GM19324 (cell line): Measurements from ENCODE around the gene MYO18A.

Experiments
- ATAC-seq: cut with Tn5 transposase; IDR thresholded peaks from one replicate; pipeline ENCODE4 v1.9.1; 2021; ENCODE audit warnings: mild to moderate bottlenecking, moderate library complexity; ENCODE audit not compliant: unreplicated experiment, low FRiP score

The MYO18A gene

DNA sequence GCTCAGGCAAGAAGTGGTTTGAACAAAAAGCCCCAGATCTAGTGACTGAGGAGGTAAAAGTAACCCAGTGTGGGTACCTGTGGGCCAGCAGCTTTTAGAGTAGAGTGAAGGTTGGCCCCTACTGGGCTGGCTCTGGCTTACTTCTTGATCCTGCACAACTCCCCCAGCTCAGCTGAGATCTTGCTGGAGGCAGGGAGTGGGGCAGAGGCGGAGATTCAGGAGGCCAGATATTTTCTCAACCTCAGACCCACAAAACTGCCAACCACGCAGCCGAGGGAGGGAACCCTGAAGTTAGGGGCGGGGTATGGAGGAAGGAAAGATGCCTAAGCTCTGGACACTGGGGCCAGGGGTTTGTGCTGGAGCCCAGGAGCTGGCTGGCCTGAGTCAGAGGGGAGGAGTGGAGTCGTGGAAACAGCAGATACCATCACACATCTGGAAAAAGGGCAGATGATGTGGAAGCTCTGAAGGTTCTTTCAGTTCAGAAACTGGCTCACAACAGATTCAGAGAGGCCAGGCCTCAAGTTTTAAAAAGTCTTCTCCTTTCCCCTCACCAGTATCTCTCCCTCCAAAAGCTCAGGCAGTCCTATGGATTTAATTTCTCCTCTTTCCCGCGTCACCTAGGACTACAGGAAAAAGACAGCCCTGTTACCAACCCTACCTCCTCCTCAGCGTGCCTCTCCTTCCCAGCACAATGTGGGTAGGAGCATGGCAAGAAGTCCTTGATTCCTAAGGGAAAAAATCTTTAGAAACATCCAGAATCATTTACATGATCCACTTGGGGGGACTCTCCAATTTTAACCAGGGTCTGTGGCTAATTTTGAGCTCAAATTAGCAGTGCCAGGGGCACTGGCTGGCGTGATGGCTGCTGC is 48.1 kb downstream of the MYO18A start:
- ATAC-seq: no peak

DNA sequence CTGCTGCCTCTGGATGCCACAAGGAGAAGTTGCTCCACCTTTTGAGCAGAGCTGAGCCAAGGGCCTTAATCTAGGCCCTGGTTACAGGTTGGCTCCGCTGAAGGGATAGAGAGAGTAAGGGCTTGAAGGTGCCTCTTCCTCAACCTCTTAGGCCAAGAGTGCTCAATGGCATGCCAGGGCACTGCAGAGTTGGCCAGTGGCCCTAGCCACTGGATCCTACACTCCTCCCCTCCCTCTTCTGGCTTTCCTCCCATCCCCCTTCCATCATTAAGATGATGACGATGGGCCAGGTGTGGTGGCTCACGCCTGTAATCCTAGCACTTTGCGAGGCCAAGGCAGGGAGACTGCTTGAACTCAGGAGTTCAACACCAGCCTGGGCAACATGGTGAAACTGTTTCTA is 50.5 kb downstream of the MYO18A start:
- no peak for ATAC-seq

DNA sequence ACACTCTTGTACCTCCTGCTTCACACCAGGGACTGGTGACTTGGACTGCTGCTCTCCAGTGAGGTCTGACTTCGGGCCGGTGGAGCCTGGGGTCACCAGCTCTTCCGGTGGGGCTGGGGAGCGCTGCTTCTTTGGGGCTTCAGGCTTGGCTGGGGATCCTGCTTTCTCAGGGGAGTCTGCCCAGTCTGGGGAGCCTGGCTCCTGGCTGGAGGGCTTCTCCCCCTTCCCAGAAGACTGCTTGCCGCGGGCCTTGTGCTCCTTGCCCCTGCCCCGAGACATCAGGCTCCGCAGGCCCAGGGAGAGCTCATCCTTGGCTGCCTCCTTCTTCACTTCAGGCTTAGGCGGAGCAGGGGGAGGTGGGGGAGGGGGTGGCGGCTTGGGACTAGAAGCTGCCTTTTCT is 52.4 kb downstream of the MYO18A start:
- no peak for ATAC-seq

DNA sequence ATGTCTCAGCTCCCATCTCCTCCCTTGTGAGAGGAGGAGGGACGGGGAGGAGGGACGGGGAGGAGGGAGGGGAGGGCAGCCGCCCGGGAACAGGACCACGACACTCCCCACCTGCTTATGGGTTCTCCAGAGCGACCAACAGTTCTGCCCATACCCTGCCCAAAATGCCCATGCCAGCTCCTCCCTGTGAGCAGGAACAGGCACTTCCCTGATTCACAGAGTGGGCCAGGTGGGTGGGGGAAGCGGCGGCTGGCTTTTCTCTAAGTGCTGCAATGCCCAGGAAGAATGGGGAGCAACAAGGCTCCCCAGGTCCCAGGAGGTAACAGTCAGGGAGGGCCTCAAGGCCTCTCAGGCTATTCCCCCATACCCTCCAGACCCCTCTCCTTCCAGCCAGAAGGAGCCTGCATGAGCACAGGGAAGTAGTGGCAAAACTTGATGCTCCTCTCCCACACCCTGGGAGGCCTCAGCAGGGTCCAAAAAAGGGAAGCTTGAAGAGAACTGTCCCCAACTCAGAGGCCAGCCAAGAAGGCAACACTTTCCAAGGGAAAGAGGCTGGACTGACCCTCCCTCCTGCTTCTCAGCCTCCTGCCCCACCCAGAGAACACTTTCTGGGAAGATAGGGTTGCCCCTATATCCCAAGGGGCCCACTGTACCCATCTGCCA is 53.8 kb downstream of the MYO18A start:
- no peak for ATAC-seq

DNA sequence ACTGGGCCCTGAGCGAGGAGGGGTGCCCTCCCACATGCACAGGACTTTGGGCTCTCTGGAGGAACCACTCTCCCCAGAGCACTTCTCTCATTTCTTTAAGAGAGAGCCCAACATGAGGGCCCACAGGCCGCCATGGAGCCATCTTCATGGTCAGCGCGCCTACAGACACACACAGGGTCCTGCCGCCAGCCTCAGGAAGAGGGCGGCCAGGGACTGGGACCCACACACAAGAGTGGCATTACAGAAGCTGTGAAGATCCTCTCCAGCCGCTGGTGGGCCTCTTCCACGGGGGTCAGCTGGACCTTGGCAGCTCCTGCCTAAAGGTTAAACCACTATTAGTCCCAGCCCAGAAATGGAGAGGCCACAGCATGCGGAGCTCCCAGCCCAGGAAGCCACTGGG is 54.5 kb downstream of the MYO18A start:
- no peak for ATAC-seq

DNA sequence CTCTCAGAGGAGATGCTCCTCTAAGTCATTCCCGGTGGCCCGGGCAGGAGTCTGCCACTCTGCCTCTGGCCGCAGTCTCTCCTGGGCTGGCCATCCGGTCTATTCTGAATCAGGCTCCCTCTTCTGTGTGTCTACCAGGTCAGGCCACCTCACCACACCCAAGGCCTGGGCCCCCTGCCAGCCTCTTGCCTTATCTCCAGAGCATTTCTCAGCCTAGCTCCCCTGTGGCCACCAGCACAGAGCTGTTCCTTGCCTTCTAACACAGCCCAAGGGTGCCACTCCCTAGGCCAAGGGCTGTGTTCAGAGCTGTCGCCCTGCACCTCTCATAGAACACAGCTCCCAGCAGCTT is 55.3 kb downstream of the MYO18A start:
- no peak for ATAC-seq

DNA sequence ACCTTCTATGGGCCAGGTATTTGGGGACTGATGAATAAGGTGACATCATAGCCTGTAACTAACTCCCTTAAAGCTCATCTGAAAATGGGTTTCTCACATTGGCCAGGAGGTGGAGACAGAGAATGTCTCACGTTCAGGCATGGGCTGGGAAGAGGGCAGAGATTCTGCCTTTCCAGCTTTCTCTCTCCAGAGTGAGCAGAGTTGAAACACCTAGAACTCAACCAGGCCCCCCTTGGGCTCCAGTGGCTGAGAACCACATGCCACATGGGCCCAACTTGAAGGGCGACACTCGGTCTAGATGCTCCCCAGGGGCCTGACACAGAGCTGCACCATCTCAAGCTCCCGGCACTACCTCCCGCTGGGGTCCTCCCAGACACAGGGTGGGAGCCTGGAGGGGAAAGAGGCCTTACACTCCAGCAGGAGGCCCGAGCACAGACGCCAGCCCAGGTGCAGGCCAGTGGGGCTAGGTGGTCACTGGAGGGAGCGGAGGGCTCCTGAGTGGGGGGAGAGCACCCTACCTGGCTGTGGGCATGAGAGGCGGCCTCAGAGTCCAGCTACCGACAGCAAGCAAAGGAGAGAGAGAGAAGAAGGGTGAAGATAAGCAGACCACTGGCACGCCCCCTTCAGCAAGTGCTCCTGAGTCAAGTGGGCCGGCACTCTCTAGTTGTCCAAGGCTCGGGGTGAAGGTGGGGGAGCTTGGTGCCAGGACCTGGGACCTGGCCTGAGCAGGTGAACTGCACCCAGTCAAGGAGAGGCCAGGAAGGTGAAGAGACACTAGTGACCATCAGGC is 55.9 kb downstream of the MYO18A start:
- ATAC-seq: no peak

DNA sequence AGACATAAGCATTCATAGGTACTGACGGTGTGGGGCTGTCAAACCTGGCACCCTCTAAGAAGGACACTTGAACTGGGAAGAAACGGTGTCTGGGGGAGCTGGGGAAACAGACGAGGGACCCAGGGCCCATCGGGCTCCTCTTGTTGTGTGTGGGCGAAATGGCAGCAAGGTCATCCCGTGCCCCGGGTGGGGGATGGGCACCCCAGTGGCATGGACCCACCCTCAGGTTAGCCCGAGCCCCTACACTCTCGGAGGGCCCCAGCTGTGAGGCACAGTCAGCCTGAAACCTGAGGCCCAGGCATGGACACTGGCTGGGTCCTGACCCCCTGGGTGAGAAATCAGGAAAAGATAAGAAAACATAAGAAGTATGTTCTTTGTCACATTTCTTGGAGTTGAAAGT is 57.1 kb downstream of the MYO18A start:
- ATAC-seq: no peak

DNA sequence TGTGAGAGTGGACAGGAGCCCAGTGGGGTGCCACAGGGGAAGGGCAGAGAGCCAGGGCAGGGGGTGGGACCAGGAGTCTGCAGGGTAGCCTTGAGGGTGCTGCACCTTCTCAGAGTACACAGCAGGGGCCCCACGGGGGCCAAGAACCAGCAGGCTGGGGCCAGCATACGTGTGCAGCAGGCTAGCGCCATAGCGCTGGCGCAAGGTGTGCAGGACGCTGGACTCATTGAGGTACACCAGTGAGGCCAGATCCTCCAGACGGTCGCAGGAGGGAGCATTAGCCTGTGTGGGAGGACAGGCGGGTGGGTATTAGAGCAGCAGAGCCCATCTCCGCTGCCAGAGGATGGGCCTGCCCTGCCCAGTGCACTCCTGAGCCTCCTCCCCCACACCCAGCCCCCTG is 58.8 kb downstream of the MYO18A start:
- ATAC-seq: no peak

DNA sequence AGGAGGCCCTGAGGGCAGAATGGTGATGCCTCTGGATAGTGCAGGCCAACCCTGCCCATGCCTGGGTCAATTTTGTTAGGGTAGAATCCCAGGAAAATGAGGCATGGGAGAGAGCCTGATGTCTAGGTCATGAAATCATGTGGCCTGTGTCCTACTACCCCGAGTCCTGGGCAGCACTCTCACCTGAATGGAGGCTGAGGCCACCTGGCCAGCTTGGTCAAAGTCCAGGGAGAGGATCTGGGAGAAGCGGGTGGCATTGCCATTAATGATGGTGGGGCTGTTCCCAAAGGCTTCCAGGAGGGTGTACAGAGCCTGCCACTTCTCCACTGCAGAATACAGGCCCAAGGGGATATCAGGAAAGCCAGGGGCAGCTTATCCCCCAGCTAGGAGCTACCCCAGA is 59.8 kb downstream of the MYO18A start:
- ATAC-seq: no peak

DNA sequence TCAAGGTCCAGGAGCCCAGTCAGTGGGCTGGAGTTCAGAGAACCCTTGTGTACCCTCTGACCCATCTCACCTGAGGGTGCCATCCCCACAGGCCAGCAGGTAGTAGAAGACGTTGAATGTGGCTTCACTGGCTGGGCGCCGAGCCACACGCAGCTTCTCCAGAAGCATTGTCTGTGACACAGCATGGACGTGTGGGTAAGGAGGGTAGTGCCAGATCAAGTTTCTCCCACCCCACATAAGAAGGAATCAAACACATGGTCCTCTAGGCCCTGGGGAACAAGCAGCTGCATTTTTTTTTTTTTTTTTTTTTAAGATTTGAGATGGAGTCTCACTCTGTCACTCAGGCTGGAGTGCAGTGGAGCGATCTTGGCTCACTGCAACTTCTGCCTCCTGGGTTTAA is 60.9 kb downstream of the MYO18A start:
- no peak for ATAC-seq

DNA sequence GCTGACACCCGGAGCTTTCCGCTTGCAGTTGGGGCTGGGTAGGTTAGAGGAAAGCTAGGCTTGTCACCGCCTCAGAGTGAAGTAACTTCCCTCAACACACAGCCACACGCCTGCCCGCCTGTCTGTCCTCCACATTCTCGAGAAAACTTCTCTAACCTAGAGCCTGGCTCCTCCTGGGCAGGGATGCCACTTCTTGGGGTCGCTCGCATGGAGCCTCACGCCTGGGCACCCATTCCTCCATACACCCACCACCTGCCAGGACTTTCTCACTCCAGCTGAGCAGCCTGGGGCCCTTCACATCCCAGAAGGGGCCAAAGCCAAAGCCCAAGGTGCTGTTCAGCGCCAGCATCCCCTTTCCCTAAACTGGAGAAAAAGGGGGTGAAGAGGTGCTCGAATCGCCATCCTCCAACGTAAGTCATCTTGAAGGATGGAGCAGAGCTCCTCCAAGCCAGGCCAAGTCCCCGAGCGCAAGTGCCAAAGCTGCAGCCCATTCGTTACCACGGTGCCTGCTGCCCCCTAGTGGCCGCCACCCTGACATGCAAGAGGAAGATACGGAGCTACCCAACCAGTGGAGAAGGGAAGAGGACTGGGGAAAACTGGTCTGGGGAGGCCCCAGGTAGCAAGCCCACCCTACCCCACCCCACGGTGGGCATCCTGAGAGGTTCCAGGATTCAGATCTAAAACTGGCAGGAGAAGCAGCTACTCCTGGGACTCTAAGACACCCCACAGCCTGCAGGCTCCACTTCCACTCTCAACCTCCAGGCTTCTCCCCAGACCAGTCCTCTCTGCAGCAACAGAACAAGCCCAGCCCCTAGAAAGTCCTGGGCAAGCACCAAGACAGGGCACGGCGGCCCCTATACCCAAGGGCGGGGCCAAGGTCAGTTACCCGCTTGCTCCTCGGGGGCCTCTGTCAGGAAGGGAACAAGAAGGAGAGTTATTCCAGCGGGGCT is 63.1 kb downstream of the MYO18A start:
- ATAC-seq: no peak

DNA sequence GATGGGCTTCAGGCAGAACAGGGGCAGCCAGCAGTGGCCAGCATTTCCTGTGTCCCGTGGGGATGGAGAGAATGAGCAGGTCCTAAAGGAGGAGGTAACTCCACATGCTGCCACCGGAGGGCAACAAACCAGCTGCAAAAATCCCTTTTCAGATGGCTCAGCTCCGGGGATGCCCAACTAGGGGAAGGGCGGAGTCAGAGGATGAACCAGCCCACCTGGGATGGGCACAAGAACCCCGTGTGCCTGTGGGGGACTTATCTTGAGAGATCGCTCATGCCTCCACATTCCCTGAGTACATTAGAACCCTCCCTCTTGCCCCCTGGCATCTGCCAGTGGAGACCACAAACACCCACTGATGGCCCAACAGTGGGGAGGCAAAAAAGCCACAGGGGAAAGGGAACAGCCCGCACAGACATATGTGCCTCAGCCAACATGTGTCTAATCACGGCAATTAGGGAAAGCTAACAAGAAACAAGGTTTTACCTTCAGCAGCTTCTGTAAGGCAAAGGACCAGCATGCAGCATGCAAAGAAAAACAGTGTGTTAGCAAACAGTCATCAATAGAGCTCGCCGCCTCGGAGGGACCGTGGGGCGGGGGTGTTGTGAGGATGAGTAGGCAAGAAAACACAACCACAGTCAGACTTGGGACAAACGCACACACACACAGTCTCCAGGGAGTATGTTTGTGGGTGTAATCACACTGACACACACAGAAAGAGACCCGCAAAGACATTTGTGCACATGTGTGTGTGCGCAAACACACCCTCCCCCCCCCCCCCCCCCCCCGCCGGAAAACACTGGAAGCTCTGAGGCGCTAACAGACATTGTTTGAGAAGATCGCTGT is 64.0 kb downstream of the MYO18A start:
- ATAC-seq: no peak

DNA sequence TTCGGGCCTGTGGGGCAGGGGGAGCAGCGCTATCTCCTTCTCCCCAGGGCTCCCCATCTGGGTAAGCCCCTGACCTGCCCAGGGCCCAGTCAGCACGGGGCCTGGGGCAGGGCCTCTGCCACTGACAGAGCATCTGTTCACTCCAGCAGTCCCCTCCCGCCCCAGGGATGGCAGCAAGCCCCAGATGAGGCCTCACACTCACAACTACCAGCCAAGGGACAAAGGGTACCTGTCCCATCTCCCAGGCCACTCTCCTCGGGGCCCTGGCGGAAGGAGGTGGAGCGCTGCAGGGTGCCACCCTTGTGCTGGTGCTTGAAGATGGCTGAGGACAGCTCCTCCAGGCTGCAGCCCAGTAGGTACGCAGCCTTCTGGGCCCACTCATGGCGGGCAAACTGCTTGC is 64.8 kb downstream of the MYO18A start:
- ATAC-seq: no peak

DNA sequence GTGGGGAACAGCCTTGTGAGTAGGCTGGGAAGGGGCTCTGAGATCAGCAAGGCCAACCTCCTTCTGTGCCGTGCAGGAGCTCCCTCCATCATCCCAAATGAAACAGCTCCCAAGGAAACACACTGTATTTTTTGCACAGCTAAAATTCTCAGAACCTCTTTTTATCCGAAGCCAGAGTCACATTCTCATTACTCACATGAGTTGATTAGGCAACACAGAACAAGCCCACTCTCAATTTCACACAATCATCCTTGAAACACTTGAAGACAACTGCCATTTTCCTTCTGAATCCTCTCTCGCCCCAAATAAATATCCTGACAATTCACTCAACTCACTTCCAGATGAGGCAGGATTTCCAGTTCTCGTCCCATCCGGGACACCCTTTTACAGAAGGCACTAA is 66.1 kb downstream of the MYO18A start:
- ATAC-seq: no peak

DNA sequence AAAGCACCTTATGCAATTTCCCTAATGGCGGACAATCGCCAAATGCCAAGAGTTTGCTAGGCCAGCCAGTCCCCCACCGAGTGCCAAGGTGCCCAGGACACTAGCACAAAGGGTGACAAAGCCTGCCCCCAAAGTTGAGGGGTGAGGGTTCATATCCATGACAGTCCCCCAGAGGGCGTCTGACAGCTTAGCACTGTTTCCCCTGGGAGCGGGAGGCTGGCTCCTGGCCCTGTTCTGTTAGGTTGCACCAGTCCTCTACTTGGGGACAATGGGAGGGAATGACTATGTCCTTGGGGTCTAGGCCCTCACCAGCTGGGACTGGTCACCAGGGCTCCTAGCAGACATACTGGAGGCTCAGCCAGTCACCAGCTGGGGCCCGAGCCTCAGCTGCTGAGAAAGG is 66.9 kb downstream of the MYO18A start:
- no peak for ATAC-seq

DNA sequence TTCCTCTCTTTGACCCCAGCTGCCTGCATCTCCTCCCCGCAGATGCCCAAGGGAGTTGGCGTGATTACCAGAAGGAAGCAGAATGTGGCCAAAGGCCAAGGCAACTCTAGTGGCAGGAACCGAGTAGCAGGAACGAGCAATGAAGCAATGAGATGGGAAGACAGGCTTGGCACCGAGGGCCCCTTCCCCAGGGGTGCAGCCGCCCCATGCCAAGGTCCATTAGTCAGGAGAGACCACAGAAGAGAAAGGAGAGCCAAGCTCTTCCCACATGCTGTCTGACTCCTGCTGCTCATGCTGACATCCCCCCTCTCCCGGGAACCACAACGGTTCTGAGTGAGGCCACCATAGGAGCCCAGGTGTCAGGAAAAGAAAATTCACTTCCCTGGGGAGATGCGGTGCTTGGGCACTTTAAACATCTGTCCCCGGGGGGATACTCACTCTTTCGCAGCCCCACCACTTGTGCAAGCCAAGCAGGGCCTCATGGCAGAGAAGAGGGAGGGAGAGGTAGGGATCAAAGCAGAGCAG is 67.4 kb downstream of the MYO18A start:
- no peak for ATAC-seq

DNA sequence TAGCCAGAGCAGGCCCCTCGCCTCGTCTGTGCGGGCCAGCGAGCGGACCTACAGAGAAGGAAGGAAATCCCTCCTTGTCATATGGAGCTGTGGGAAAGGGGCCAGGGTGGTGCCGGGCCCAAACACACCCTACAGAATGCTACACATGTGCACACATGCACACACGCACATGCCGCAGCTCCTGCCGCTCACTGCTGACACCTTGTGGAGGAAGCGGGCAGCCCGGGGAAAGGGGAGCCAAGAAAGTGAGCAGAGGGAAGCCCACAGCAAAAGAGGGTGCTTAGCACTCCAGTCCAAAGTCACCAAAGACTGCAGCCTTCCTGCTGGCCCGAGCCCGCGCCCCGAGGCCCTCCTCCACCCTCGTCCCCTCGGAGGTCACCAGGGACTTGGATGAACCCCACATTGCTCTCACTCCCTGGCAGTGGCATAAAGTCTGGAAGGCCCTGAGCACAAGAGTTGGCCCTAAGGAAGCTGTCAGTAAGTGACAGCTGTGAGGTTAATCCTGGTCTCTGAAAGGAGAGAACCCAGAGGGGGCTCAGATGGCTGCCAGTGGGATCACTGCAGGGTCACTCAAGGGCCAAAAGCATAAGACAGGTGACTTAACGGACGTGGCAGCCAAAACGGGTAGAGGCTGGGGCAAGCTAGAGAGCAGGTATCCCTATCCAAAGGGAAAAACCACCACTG is 68.2 kb downstream of the MYO18A start:
- no peak for ATAC-seq

DNA sequence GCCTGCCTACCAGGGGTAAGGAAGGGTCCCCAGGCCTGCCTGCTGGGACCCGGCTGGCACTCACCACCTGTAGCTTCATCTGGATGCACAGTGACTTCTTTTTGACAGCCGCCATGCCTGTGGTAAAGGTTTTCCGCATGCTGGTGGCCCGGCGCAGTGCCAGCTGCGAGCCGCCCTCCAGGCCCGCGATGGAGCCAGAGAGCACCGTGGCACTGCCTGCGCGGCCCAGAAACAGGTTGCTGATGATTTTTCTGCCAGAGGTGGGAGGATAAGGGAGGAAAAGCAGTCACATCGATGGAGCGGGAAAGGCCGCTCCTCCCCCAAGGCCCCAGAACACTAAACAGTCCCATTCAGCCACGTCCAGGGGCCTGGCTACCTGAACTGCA is 69.8 kb downstream of the MYO18A start:
- no peak for ATAC-seq
